Measurements from ENCODE around the gene PYY.

DNA sequence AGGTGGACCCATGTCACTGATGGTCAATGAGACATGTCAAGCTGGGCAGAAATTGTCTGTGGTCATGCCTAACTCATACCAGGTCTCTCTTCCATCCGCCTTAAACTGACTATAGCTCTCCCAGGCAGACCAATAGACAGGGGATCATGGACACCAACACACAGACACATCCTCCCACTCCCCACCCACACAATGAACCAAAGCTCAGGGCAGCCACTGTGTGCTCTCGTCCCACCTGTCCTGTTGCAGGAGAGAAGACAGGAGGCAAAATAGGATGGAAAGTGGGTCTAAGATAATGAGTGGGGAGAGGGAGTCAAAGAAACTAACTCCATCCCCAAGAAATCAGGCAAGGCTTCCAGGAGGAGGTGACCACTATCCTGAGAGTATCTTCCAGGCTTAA is 3.2 kb downstream of the PYY start:
- TF ChIP-seq TAF1 (IDR thresholded peaks at IDR 0.05; ENCODE audit: low read depth, low read length) (no peak), POLR2AphosphoS5 (IDR thresholded peaks at IDR 0.05; ENCODE audit: low read depth, low read length) (no peak)

All from GM12891 (cell line).